DMS53 treated with DMSO at 0.1 percent for 48 hours (cell line): ENCODE results near the gene DDB1.

Experiments used
- DNase-seq: peaks from one replicate; lab custom pipeline; 2025; ENCODE audit not compliant: unreplicated experiment; lab: John Stamatoyannopoulos, UW

DDB1 gene

DNA sequence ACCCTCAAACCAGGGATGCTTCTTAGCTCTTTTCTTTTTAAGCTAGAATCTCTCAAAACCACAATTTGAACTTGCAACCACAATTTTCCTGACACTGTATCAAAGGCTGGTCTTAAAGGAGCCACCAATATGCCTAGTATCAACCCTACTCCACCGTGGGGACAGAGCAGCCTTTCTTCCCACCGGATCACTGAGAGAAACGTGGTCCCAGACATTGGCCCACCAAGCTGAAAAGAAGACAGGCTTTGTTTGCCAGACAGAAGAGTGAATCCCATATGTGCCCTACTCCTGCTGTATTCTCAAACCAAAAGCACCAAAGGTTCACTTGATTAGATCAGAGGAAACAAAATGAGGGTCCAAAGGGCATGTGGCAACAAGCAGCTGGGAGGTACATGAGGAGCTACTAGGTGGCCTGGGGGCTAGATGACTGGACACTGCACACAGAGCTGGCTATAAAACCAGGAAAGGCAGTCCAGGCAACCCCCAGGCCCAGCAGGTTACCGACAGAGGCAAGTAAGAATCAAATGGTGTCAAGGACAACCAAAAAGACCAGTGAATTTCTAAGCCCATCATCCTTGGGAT is 34.2 kb downstream of the DDB1 start:
- no peak for DNase-seq

DNA sequence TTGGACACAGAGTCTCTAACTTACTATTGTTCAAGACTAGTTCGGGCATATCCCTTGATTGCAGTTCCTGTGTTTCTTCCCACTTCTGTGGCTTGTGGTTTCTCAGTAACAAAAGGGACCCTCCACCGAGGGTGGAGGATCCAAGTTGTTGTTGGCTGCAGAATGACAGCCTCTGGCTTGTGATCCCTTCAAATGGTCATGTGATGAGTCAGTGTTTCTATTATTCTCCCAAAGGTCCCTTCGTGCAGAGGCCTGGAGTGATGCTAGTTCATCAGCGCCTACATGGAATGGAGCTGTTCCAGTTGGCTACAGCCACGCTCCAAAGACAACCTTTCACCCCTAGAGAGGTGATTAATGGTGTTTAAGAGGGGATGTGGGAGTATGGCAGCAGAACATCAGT is 35.2 kb downstream of the DDB1 start:
- no peak for DNase-seq

GRCh38 chr11:61297341-61297740 is 35.6 kb downstream of the DDB1 start:
- no peak for DNase-seq

DNA sequence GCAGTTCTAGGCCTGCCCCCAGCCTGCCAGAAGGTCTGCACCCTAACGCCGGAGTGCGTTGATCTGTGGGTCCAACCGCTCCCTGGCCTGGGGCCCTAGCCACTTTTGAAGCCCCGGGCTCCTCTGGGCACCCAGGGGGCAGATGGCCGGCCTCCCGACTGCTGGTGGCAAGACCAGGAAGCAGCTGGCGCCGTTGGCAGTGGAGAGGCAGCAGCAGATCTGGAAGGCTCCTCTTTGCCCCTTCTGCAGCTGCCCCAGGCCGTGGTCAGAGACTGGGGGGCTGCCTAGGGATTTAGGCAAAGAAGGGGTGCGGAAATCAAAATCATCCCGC is 37.3 kb downstream of the DDB1 start:
- DNase-seq = peak; percentile 10

DNA sequence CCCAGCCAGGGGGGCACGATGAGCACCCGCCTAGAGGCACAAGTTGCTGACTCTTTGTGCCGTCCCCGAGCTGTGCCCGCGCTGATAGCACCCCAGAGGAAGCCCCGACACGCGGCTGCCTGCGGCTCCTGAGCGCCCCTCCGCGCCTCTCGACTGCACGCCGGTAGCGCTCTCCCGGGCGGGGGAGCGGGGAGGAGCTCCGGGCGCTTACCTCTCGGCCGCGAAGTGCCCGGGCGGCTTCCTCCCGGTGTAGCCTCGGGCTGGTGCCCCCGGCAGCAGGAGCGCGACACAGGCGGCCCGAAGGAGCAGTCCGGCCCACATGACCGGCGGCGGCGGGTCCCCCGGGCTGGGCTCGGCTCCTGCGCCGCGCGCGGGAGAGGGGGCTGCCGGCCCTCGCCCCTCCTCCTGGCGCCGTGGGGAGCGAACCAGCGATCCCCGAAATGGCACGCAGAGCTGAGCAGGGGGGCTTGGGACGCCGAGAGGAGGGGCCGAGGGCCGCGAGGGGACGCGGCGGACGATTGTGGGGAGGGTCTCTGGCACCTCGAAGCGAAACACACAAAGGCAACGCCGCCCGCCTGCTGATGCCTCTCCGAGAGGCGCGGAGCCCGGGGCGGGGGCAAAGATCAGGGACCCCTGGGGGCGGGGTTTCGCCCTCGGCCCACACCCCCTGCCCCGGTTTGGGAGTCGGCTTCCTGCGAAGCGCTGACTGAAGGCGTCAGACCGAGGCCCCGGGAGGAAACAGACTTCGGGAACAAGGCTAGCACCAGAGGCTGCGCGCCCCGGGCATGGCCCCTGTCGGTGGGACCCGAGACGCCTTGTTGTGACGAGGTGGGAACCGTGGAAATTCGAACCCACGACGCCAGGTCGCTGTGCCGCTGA is 37.9 kb downstream of the DDB1 start, which contains the start of gene VWCE:
Gene VWCE (minus strand): TSS at position 600 of the 879 bp plus-strand sequence. CDS start 279 bp downstream, at position 321.
- peak; percentile 60 for DNase-seq

DNA sequence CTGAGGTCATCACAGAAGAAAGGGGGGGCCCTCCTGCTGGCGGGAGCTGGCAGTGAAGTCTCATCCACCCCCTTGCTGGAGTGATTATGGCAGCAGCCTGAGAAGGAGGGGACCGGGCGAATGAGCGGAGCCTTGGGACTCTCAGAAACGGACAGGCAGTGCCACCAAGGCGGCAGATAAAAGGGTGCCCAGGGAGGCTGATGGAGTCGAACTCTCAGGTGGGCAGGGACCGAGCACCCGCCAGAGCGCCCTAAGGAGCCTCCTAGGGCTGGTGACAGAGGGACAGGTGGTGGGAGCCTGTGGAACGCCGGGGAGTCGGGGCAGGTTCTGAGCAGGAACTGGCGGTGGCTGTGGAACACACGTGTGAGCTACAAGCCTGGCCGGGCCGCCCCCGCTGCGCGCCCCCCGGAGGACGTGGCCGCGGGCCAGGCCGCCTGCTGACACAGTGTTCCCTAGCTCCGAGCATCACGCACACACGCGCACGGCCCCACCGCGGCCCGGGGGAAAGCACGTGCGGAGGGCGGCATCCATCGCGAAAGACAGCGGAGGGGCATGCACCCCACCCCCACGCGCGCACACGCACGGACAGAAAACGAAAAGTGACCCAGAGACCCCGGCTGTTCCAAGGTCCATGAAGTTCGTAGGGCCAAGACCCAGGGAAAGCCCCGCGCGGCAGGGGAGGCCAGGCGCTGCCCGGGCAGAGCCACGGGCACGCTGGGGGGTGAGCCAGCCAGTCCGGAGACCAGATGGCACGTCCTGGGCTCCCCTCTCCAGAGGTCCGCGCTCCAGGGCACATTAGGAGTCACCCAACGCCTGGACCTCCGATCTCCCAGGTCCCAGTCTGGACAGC is 38.8 kb downstream of the DDB1 start:
- DNase-seq = peak; percentile 60

DNA sequence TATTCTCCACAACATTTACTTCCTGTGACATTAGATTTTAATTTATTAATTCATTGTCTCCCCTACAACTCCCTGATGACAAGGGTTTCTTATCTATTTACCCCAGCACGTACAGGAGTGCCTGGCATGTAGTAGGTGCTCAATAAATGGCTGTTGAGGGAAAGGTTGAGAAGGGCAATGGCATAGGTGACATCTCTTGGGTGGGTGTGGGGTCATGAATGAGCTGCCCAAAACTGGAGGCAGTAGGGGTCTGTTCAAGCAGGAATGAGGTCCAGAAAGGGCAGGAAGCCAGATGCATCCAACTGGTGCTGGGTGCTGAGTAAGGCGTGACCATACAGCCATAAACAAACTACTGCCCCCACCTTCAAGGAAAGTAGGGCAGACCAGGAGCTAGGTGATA is 40.5 kb downstream of the DDB1 start:
- no peak for DNase-seq

DNA sequence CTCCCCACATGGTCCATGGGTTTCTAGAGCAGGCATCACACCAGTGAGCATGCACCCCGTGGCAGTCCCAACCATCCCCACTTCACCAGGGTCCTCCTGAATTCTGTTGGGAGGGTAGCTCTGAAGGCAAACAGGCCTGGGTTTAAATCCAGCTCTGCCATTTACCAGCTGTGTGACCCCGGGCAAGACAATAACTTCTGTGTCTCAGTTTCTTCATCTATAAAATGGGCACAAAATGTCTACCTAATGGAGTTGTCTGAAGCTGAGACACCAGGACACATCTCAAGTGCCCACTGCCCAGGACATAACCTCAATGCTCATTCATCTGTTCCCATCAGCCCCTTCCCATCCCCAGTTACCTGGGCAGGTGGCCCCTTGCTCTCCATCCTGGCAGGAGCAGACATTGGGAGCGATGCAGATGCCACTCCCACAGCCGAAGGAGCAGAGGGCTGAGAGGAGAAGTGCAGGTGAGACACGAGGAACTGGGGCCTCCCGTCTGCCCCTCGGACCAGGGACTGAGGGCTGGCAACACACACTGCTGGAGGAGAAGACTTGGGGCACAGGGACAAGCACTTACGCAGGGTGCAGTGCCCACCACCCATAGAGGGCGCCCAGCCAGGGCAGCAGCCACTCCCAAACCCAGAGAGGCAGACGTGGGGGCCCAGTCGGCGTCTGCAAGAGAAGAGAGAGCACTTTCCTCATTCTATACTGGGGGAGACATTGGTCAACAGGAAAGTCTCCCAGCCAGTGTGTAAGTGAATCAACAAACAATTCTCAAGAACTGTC is 41.8 kb downstream of the DDB1 start:
- DNase-seq = no peak

GRCh38 chr11:61287338-61287977 is 45.4 kb downstream of the DDB1 start:
- DNase-seq = no peak

- DNase-seq = no peak
Observed at GRCh38 chr11:61283613-61284012, 49.3 kb downstream of the DDB1 start.

DNA sequence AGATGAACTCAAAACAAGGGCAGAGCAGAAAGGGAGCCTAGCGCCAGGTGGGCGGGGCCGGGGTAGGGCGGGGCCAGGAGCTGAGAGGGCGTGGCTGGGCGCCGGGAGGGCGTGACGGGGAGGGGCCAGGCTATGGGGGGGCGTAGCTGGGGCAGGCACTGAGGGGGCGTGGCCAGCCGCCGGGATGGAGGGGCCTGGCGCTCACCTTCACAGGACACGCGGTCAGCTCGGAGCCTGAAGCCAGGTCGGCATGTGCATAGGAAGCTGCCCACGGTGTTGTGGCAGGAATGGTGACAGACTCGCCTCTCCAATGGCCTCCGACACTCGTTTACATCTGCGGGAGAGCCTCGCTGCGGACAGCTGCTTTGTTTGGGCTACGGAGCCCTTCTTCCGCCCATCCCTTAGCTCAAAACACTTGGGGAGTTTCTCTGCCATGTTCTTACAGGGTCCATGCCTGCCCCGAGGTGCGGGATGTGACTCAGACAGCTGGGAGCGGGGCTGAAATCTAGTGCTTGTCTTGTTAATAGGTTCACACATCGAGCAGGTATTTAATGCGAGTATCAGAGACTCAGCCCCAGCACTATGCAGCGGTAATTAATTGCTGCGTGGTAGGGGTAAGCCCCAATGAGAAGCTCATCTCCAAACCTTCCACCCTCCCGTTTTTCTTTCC is 51.2 kb downstream of the DDB1 start:
- DNase-seq = peak; percentile 6

DNA sequence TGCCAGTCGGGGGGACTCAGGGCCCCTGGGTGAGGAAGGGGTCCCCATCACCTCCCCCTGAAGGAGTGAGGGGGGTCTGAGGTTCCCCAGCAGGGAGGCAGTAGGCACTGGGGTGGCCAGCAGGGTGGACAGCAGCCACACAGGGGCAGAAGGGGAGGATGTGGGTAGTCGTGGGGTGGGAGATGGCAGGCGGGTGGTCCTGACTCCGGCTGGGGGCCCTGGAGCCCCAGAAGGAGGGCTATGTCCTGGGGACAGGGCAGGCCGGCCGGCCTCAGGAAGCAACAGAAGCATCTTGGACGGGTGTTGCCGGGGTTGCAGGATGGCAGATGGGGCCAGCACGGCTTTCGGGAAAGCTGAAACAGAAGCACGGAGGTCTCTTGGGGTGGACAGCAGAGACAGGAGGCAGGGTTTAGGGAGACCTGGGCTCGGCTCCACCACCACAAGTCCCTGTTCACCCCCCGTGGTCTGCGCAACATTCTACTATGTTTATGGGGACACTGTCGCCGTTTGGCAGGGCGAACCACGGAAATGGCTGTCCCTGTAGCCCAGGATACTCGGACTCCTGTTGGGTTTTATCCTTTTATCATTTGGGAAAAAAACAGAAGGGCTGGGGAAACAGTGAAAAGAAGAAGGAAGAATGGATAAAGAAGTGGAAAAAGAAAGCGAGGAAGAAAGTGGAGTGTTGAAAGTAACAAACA is 51.9 kb downstream of the DDB1 start:
- DNase-seq = no peak

DNA sequence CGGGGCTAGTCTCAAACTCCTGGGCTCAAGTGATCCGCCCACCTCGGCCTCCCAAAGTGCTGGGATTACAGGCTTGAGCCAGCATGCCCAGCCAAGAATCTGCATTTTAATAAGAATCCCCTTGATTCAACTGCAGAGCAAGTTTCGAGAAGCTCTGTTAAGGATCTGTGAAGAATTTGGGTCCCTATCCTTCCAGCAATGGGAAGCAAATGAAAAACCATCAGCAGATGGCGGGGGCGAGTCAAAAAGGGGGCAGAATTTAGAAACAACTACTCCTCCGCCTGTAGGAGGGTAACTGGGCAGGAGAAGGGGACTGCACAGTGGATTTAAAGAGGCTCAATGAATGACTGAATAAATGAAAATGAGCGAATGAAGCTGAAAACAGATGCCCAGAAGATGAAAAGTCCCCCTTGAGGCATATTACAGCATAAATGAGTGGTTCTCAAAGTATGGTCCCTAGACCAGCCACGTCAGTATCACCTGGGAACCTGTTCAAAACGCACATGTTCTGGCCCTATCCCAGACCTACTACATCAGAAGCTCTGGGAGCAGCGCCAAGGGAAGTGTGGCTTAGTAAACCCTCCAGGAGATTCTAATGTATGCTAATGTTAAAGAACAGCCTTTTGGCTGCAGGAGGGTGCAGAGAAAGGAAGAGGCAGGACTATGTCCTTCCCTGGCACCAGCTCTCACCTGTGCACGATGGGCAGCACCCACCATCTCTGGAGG is 52.8 kb downstream of the DDB1 start:
- no peak for DNase-seq

DNA sequence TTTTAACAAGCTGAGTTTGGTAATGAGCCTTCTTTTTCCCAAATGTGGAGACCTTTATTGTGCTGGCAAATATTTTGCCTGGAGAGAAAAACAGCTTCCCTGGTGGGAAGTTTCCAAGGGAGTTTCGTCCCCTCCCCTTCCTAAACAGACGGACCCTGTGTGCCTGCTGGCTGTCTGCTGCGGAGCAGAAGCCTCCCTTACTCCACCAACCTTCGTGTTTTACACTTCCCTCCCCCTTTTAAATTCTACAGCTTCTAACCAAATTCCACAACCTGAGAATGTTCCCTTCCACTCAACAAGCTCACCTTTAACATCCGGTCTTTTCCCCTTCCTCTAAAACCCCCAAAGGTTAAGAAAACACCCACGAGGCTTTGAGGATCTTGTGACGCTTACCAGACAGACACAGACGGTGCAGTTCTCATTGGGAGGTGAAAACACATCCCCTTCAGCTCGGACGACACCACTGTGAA is 54.9 kb downstream of the DDB1 start:
- DNase-seq = no peak

- DNase-seq = no peak
Observed at GRCh38 chr11:61277186-61278000, 55.5 kb downstream of the DDB1 start.

GRCh38 chr11:61275191-61275590 is 57.7 kb downstream of the DDB1 start:
- no peak for DNase-seq

DNA sequence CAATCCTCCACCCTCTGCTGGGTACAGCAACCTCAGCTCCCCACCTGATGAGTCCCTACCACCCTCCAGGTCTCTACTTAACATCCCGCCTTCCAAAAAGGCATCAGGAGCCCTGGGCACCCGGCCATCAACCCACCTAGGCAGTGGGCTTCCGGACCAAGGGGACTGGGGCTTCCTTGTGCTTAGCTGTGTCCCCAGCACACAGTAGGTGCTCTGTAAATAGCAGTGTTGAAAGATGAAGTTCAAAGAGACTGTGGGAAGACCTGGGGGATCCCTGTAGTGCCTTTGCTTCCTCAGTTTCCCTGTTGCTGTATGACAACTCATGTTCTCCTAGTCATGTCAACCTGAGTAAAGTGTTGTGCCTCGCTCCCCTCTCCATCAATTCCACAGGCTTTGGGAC is 58.8 kb downstream of the DDB1 start:
- no peak for DNase-seq
